Breast epithelium (tissue), 3 donors: Measurements from ENCODE around the gene NPTXR.

ENCODE experiments used
- POLR2A ChIP-seq: fragments of 450-650 bp; IDR thresholded peaks from one replicate; pipeline ENCODE4 v1.6.1; 2016; ENCODE audit warnings: antibody characterized with exemption, mild to moderate bottlenecking, moderate library complexity
- TF ChIP-seq, protein P1 (sequence below), 3 donors: fragments of 450-650 bp; IDR thresholded peaks; one replicate each; pipeline ENCODE4 v1.5.1; 2016 to 2017; ENCODE audit warnings: antibody characterized with exemption in 3 of 3, mild to moderate bottlenecking in 3 of 3, moderate library complexity in 3 of 3

DNA sequence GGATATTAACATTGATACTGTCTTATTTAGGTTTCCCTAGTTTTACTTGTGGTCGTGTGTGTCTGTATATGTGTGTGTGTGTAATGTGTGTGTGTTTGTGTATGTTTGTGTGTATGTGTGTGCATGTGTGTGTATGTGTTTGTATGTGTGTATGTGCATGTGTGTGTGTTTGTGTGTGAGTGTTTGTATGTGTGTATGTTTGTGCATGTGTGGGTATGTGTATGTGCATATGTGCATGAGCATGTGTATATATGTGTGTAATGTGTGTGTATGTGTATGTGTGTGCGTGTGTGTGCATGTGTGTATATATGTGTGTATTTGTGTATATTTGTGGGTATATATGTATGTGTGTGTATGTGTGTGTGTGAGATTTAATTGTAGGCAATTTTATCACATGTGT, 32.6 kb downstream of the NPTXR start:
- TF ChIP-seq POLR2A = no peak
- TF ChIP-seq, protein P1, sequence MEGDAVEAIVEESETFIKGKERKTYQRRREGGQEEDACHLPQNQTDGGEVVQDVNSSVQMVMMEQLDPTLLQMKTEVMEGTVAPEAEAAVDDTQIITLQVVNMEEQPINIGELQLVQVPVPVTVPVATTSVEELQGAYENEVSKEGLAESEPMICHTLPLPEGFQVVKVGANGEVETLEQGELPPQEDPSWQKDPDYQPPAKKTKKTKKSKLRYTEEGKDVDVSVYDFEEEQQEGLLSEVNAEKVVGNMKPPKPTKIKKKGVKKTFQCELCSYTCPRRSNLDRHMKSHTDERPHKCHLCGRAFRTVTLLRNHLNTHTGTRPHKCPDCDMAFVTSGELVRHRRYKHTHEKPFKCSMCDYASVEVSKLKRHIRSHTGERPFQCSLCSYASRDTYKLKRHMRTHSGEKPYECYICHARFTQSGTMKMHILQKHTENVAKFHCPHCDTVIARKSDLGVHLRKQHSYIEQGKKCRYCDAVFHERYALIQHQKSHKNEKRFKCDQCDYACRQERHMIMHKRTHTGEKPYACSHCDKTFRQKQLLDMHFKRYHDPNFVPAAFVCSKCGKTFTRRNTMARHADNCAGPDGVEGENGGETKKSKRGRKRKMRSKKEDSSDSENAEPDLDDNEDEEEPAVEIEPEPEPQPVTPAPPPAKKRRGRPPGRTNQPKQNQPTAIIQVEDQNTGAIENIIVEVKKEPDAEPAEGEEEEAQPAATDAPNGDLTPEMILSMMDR (IDR thresholded peaks at IDR 0.05) = no peak
